Central memory CD8-positive, alpha-beta T cell (primary cell): ENCODE results near the gene DDX54.
A peak's percentile ranks its signal among the peaks of the same experiment; 100 is the strongest.

Experiments used
- ATAC-seq: fragments of 150-1000 bp; cut with Tn5 transposase; replicated peaks from 2 replicates; pipeline ENCODE4 v1.10.0; 2022; ENCODE audit warnings: mild to moderate bottlenecking, moderate FRiP score, moderate number of reproducible peaks; ENCODE audit not compliant: poor library complexity, severe bottlenecking; ENCODE audit errors: extremely low read depth
- DNase-seq, 2 donors: peaks; one replicate each; pipeline ENCODE4 v3.0.0; 2021; ENCODE audit warnings: low spot score in 2 of 2
- H3K27ac Mint-ChIP-seq: one replicate; pipeline ENCODE4 v1.8.0; 2022; ENCODE audit warnings: low read depth, mild to moderate bottlenecking, moderate library complexity, mixed read lengths
- H3K27me3 Mint-ChIP-seq: one replicate; pipeline ENCODE4 v1.8.0; 2022; ENCODE audit warnings: mixed read lengths
- H3K36me3 Mint-ChIP-seq: one replicate; pipeline ENCODE4 v1.8.0; 2022; ENCODE audit warnings: mild to moderate bottlenecking, moderate library complexity, mixed read lengths; ENCODE audit not compliant: insufficient read depth
- H3K4me1 Mint-ChIP-seq: one replicate; pipeline ENCODE4 v1.8.0; 2022; ENCODE audit warnings: mixed read lengths
- H3K4me3 Mint-ChIP-seq: one replicate; pipeline ENCODE4 v1.8.0; 2022; ENCODE audit warnings: mild to moderate bottlenecking, moderate library complexity, mixed read lengths
- H3K9me3 Mint-ChIP-seq: one replicate; pipeline ENCODE4 v1.8.0; 2022; ENCODE audit warnings: mixed read lengths

Gene DDX54

GRCh38 chr12:113194971-113195391 lies 9.7 kb upstream of the DDX54 start:
- Mint-ChIP-seq H3K27me3 (no peaks in the 10 kb centered on the region), H3K27ac (no peak overlapping the region), H3K4me1 (no peaks in the 10 kb centered on the region), H3K36me3 (peaks cover 10% of the 10 kb centered on the region), H3K4me3 (no peak overlapping the region), H3K9me3 (no peaks in the 10 kb centered on the region)
- DNase-seq (no peak), ATAC-seq (no peak)

- Mint-ChIP-seq H3K4me1 (peaks cover 17% of the 10 kb centered on the region), H3K4me3 (no peak overlapping the region), H3K36me3 (peaks cover 13% of the 10 kb centered on the region), H3K27ac (no peak overlapping the region), H3K27me3 (no peaks in the 10 kb centered on the region), H3K9me3 (no peaks in the 10 kb centered on the region)
- DNase-seq = no peak
- no peak for ATAC-seq
These were observed 5.9 kb upstream of the DDX54 start for GRCh38 chr12:113191227-113191626.

- no peak overlapping the region for H3K4me3 Mint-ChIP-seq
- H3K36me3 Mint-ChIP-seq = peaks cover 12% of the 10 kb centered on the region
- no peak for DNase-seq
- ATAC-seq = no peak
- H3K4me1 Mint-ChIP-seq = peaks cover 20% of the 10 kb centered on the region
- no peaks in the 10 kb centered on the region for H3K27me3 Mint-ChIP-seq
- H3K27ac Mint-ChIP-seq = no peak overlapping the region
- no peaks in the 10 kb centered on the region for H3K9me3 Mint-ChIP-seq
These were observed 5.5 kb upstream of the DDX54 start for GRCh38 chr12:113190761-113191160.

- Mint-ChIP-seq H3K9me3 (no peaks in the 10 kb centered on the region), H3K36me3 (peaks cover 15% of the 10 kb centered on the region), H3K27ac (no peak overlapping the region), H3K4me1 (peaks cover 20% of the 10 kb centered on the region), H3K27me3 (no peaks in the 10 kb centered on the region), H3K4me3 (no peak overlapping the region)
- no peak for DNase-seq
- no peak for ATAC-seq
These were observed 4.1 kb upstream of the DDX54 start for GRCh38 chr12:113189361-113189760.

GRCh38 chr12:113186666-113187325 lies 1.5 kb upstream of the DDX54 start:
- Mint-ChIP-seq H3K36me3 (peaks cover 20% of the 10 kb centered on the region), H3K27ac (peak overlapping the region; percentile 82), H3K9me3 (no peaks in the 10 kb centered on the region), H3K4me3 (peak overlapping the region; percentile 86), H3K4me1 (peaks cover 26% of the 10 kb centered on the region), H3K27me3 (no peaks in the 10 kb centered on the region)
- ATAC-seq = no peak
- no peak for DNase-seq

GRCh38 chr12:113186033-113186365 lies 721 bp upstream of the DDX54 start:
- Mint-ChIP-seq H3K36me3 (peaks cover 22% of the 10 kb centered on the region), H3K27me3 (no peaks in the 10 kb centered on the region), H3K4me1 (peaks cover 26% of the 10 kb centered on the region), H3K27ac (peak overlapping the region; percentile 91), H3K9me3 (no peaks in the 10 kb centered on the region), H3K4me3 (peak overlapping the region; percentile 86)
- DNase-seq (no peak), ATAC-seq (no peak)

- Mint-ChIP-seq H3K27me3 (no peaks in the 10 kb centered on the region), H3K9me3 (no peaks in the 10 kb centered on the region), H3K36me3 (peaks cover 25% of the 10 kb centered on the region), H3K27ac (peak overlapping the region; percentile 91), H3K4me1 (peaks cover 26% of the 10 kb centered on the region), H3K4me3 (peak overlapping the region; percentile 86)
- peak; percentile 83 for ATAC-seq
- peak; percentile 83 to 85 for DNase-seq
These were observed 438 bp downstream of the DDX54 start for GRCh38 chr12:113184900-113185179.

- peak; percentile 67 for ATAC-seq
- Mint-ChIP-seq H3K27ac (peak overlapping the region; percentile 91), H3K27me3 (no peaks in the 10 kb centered on the region), H3K4me3 (peak overlapping the region; percentile 86), H3K9me3 (no peaks in the 10 kb centered on the region), H3K36me3 (peaks cover 29% of the 10 kb centered on the region), H3K4me1 (peaks cover 23% of the 10 kb centered on the region)
- no peak for DNase-seq
These were observed 979 bp downstream of the DDX54 start for GRCh38 chr12:113184098-113184899.

GRCh38 chr12:113183030-113183589 lies 2.2 kb downstream of the DDX54 start:
- H3K4me1 Mint-ChIP-seq = peaks cover 20% of the 10 kb centered on the region
- H3K36me3 Mint-ChIP-seq = peaks cover 32% of the 10 kb centered on the region
- H3K27me3 Mint-ChIP-seq = no peaks in the 10 kb centered on the region
- H3K27ac Mint-ChIP-seq = peak overlapping the region; percentile 61
- H3K9me3 Mint-ChIP-seq = no peaks in the 10 kb centered on the region
- H3K4me3 Mint-ChIP-seq = no peak overlapping the region
- no peak for ATAC-seq
- no peak for DNase-seq

GRCh38 chr12:113181975-113182374 lies 3.3 kb downstream of the DDX54 start:
- H3K9me3 Mint-ChIP-seq = no peaks in the 10 kb centered on the region
- no peak overlapping the region for H3K4me3 Mint-ChIP-seq
- no peak for DNase-seq
- H3K36me3 Mint-ChIP-seq = peaks cover 40% of the 10 kb centered on the region
- H3K27me3 Mint-ChIP-seq = no peaks in the 10 kb centered on the region
- H3K4me1 Mint-ChIP-seq = peaks cover 16% of the 10 kb centered on the region
- H3K27ac Mint-ChIP-seq = no peak overlapping the region
- ATAC-seq = no peak

GRCh38 chr12:113180333-113180732 lies 4.9 kb downstream of the DDX54 start:
- Mint-ChIP-seq H3K27ac (no peak overlapping the region), H3K36me3 (peaks cover 53% of the 10 kb centered on the region), H3K27me3 (no peaks in the 10 kb centered on the region), H3K9me3 (no peaks in the 10 kb centered on the region), H3K4me3 (no peak overlapping the region), H3K4me1 (peaks cover 6% of the 10 kb centered on the region)
- no peak for ATAC-seq
- no peak for DNase-seq

GRCh38 chr12:113179023-113179422 lies 6.3 kb downstream of the DDX54 start:
- Mint-ChIP-seq H3K27ac (no peak overlapping the region), H3K36me3 (peaks cover 56% of the 10 kb centered on the region), H3K4me3 (no peak overlapping the region), H3K27me3 (no peaks in the 10 kb centered on the region), H3K9me3 (no peaks in the 10 kb centered on the region), H3K4me1 (peaks cover 11% of the 10 kb centered on the region)
- DNase-seq = no peak
- ATAC-seq = no peak
